ENCODE measurements around the gene PTGES3.
"Not testable (repeated sequence)": the region's sequence is repeated elsewhere in the genome, so short reads cannot be mapped to it uniquely, and the experiment has no call there.

PTGES3 gene

GRCh38 chr12:56688129-56688845 is at the start of gene PTGES3:
Gene PTGES3, minus strand, starts transcription at chr12:56688284. Its CDS starts 285 bp downstream, at chr12:56687999.
- DNase-seq = peak; percentile 99

GRCh38 chr12:56728139-56728861 is 40.2 kb upstream of the PTGES3 start:
- DNase-seq = no peak

- DNase-seq = not testable (repeated sequence)
Measured at GRCh38 chr12:56726196-56726675, 38.2 kb upstream of the PTGES3 start.

- no peak for DNase-seq
Measured at GRCh38 chr12:56725723-56726102, 37.6 kb upstream of the PTGES3 start.

GRCh38 chr12:56724972-56725722 is 37.1 kb upstream of the PTGES3 start, which contains the start of gene NACA:
Gene NACA, minus strand, starts transcription at chr12:56725299. Its CDS starts 778 bp downstream, at chr12:56724521.
- DNase-seq = peak; percentile 99

- no peak for DNase-seq
Measured at GRCh38 chr12:56724701-56724971, 36.6 kb upstream of the PTGES3 start.

- peak; percentile 38 for DNase-seq
Measured at GRCh38 chr12:56723889-56724700, 36.0 kb upstream of the PTGES3 start.

GRCh38 chr12:56723352-56723751 is 35.3 kb upstream of the PTGES3 start:
- DNase-seq = no peak

- DNase-seq = no peak
Measured at GRCh38 chr12:56722832-56723231, 34.7 kb upstream of the PTGES3 start.

GRCh38 chr12:56721721-56722120 is 33.6 kb upstream of the PTGES3 start:
- no peak for DNase-seq

- no peak for DNase-seq
Measured at GRCh38 chr12:56721216-56721615, 33.1 kb upstream of the PTGES3 start.

GRCh38 chr12:56720731-56721151 is 32.7 kb upstream of the PTGES3 start:
- DNase-seq = no peak

- no peak for DNase-seq
Measured at GRCh38 chr12:56719056-56719455, 31.0 kb upstream of the PTGES3 start.

- no peak for DNase-seq
Measured at GRCh38 chr12:56718636-56719035, 30.6 kb upstream of the PTGES3 start.

GRCh38 chr12:56718149-56718548 is 30.1 kb upstream of the PTGES3 start:
- no peak for DNase-seq

GRCh38 chr12:56716933-56717880 is 29.1 kb upstream of the PTGES3 start:
- DNase-seq = no peak

- DNase-seq = no peak
Measured at GRCh38 chr12:56716458-56716857, 28.4 kb upstream of the PTGES3 start.

- no peak for DNase-seq
Measured at GRCh38 chr12:56715798-56716197, 27.7 kb upstream of the PTGES3 start.

GRCh38 chr12:56714431-56714929 is 26.4 kb upstream of the PTGES3 start:
- DNase-seq = no peak

GRCh38 chr12:56713345-56713744 is 25.3 kb upstream of the PTGES3 start:
- no peak for DNase-seq

GRCh38 chr12:56709759-56710376 is 21.8 kb upstream of the PTGES3 start:
- no peak for DNase-seq
